Retinal pigment epithelial cell (primary cell): ENCODE data around the gene SFXN5.

ENCODE experiments used
- DNase-seq: peaks from one replicate; pipeline ENCODE4 v3.0.0-alpha.2; 2010; ENCODE audit warnings: low read depth
- H3K4me3 ChIP-seq: 2 replicates; pipeline ENCODE4 v1.5.1; 2011; ENCODE audit warnings: mild to moderate bottlenecking, low read length, control low read depth, moderate library complexity
- CTCF ChIP-seq: conservative IDR thresholded peaks from 2 replicates; pipeline ENCODE4 v1.5.1; 2011; ENCODE audit warnings: low read depth, low read length, control low read depth, inconsistent platforms

The SFXN5 gene

GRCh38 chr2:73088211-73088610 lies 16.7 kb upstream of the SFXN5 start:
- H3K4me3 ChIP-seq, result no peak overlapping the region
- DNase-seq, result no peak
- no peak for TF ChIP-seq CTCF

- TF ChIP-seq CTCF, result no peak
- H3K4me3 ChIP-seq, result peak overlapping the region; percentile 20
- no peak for DNase-seq
Measured at GRCh38 chr2:73087311-73087710, 15.8 kb upstream of the SFXN5 start.

GRCh38 chr2:73085691-73086090 lies 14.2 kb upstream of the SFXN5 start:
- no peak for DNase-seq
- peak overlapping the region; percentile 19 for H3K4me3 ChIP-seq
- peak; percentile 95 for TF ChIP-seq CTCF

- no peak overlapping the region for H3K4me3 ChIP-seq
- TF ChIP-seq CTCF, result no peak
- DNase-seq, result no peak
Measured at GRCh38 chr2:73084971-73085370, 13.5 kb upstream of the SFXN5 start.

GRCh38 chr2:73083886-73084800 lies 12.6 kb upstream of the SFXN5 start:
- no peak for TF ChIP-seq CTCF
- no peak for DNase-seq
- H3K4me3 ChIP-seq, result no peak overlapping the region

GRCh38 chr2:73082523-73083410 lies 11.3 kb upstream of the SFXN5 start:
- no peak for TF ChIP-seq CTCF
- H3K4me3 ChIP-seq, result no peak overlapping the region
- no peak for DNase-seq
